Measurements from ENCODE around the gene CTPS2. TPM values are rescaled to one million over a fixed set of nuclear protein-coding genes. Genes with fewer than 3 reads are reported as not detected.

Gene CTPS2
- polyA plus RNA-seq, 2 donors, result 3.7 to 8.0 TPM

DNA sequence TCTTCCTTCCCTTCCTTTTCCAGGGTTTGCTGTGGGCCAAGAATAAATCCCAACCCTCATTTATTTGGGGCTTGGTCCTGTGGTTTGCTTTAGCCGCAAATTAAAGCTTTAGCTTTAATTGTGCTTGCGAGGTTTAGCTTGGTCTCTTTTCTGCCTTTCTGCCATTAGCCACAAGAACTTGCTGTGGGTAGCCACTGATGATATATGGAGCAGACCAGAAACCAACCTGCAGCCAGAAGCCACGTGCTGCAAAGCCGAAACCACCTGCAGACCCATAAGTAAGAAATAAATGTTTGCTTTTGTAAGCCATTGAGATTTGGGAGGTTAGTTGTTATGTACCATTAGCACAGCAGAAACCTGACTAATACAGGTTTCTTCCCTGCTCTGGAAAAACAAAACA, 152.3 kb downstream of the CTPS2 start:
- H3K27ac ChIP-seq (ENCODE audit: low read depth in 2 of 2, low read length in 1 of 2), result no peak overlapping the region
- WGBS, 2 donors, result 85 to 90% methylated on average over 4 of the region's 4 CpGs
- H3K4me1 ChIP-seq (ENCODE audit: control insufficient read depth in 2 of 2, insufficient read depth in 2 of 2, low read length in 1 of 2), result no peaks in the 10 kb centered on the region
- H3K36me3 ChIP-seq (ENCODE audit: control insufficient read depth in 2 of 2, insufficient read depth in 2 of 2, low read length in 1 of 2), result no peaks in the 10 kb centered on the region
- peaks cover 0 to 4% of the 10 kb centered on the region in 2 donors for H3K9me3 ChIP-seq (ENCODE audit: control insufficient read depth in 2 of 2, insufficient read depth in 1 of 2, low read depth in 1 of 2, low read length in 1 of 2)
- no peak overlapping the region for H3K4me3 ChIP-seq (ENCODE audit: low read depth in 1 of 2, low read length in 2 of 2)
- H3K27me3 ChIP-seq (ENCODE audit: control insufficient read depth in 1 of 2, insufficient read depth in 2 of 2, low read length in 2 of 2), result peaks cover 0 to 2% of the 10 kb centered on the region in 2 donors

DNA sequence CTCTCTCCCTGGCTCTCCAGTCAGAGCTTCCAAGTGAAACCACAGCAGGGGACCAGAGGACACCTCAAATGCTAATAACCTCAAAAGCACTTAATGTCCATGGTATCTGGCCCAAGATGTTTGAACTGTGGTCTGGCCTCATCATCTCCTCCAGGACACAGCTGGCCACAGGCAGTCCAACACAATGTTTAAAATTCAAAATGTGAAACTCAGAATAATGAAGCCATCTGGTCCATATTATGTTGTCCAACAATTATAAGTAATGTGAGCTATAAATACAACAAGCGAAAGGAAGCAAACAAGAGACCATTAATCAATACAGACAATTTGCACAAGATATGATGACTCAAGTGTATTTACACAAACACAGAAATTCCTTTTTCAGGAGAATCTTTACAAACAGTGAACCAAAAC, 153.3 kb downstream of the CTPS2 start:
- 67 to 81% methylated on average over 1 of the region's 1 CpG for whole genome bisulfite sequencing, 2 donors
- Histone ChIP-seq H3K27ac (ENCODE audit: low read depth in 2 of 2, low read length in 1 of 2) (no peak overlapping the region), H3K4me3 (ENCODE audit: low read depth in 1 of 2, low read length in 2 of 2) (no peak overlapping the region), H3K36me3 (ENCODE audit: control insufficient read depth in 2 of 2, insufficient read depth in 2 of 2, low read length in 1 of 2) (no peaks in the 10 kb centered on the region), H3K9me3 (ENCODE audit: control insufficient read depth in 2 of 2, insufficient read depth in 1 of 2, low read depth in 1 of 2, low read length in 1 of 2) (peaks cover 0 to 4% of the 10 kb centered on the region in 2 donors), H3K27me3 (ENCODE audit: control insufficient read depth in 1 of 2, insufficient read depth in 2 of 2, low read length in 2 of 2) (peaks cover 0 to 2% of the 10 kb centered on the region in 2 donors), H3K4me1 (ENCODE audit: control insufficient read depth in 2 of 2, insufficient read depth in 2 of 2, low read length in 1 of 2) (no peaks in the 10 kb centered on the region)

DNA sequence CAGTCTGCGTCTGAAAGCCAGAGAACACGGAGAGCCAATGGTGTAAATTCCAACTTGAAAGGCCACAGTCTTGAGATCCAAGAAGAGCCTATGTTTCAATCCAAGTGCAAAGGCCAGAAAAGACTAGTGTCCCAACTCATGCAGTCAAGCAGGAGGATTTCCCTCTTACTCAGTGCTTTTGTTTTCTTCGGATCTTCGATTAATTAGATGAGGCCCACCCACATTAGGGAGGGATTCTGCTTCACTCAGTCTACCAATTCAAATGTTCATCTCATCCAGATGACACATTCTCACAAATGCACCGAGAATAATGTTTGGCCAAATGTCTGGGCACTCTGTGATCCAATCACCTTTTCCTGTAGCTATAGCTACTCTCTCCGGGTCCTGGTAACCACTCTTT, 154.0 kb downstream of the CTPS2 start:
- Histone ChIP-seq H3K27ac (ENCODE audit: low read depth in 2 of 2, low read length in 1 of 2) (no peak overlapping the region), H3K27me3 (ENCODE audit: control insufficient read depth in 1 of 2, insufficient read depth in 2 of 2, low read length in 2 of 2) (peaks cover 0 to 2% of the 10 kb centered on the region in 2 donors), H3K36me3 (ENCODE audit: control insufficient read depth in 2 of 2, insufficient read depth in 2 of 2, low read length in 1 of 2) (no peaks in the 10 kb centered on the region), H3K4me1 (ENCODE audit: control insufficient read depth in 2 of 2, insufficient read depth in 2 of 2, low read length in 1 of 2) (no peaks in the 10 kb centered on the region), H3K9me3 (ENCODE audit: control insufficient read depth in 2 of 2, insufficient read depth in 1 of 2, low read depth in 1 of 2, low read length in 1 of 2) (peaks cover 0 to 4% of the 10 kb centered on the region in 2 donors), H3K4me3 (ENCODE audit: low read depth in 1 of 2, low read length in 2 of 2) (no peak overlapping the region)
- WGBS, 2 donors, result 78 to 81% methylated on average over 6 of the region's 6 CpGs

DNA sequence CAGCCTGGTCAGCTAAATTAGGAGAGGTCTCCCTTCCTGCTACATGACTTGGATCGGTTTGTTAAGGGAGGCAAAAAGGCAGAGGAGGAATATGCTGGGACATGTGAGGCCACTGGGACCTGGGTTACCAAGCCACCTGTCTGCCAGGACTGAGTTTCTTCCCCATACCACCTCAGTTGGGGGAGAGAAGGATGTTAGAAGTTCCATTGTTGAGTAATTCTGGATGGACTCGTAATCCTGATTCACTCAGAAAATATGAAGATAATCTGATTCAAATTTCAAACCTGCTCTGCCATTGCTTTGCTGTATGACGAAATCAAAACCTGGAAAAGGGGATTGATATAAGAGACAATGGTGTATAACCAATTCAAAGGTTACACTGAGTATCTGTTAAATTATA, 159.9 kb downstream of the CTPS2 start:
- H3K4me3 ChIP-seq (ENCODE audit: low read depth in 1 of 2, low read length in 2 of 2), result no peak overlapping the region
- no peaks in the 10 kb centered on the region for H3K4me1 ChIP-seq (ENCODE audit: control insufficient read depth in 2 of 2, insufficient read depth in 2 of 2, low read length in 1 of 2)
- H3K27ac ChIP-seq (ENCODE audit: low read depth in 2 of 2, low read length in 1 of 2), result no peak overlapping the region
- no peaks in the 10 kb centered on the region for H3K9me3 ChIP-seq (ENCODE audit: control insufficient read depth in 2 of 2, insufficient read depth in 1 of 2, low read depth in 1 of 2, low read length in 1 of 2)
- no peaks in the 10 kb centered on the region for H3K36me3 ChIP-seq (ENCODE audit: control insufficient read depth in 2 of 2, insufficient read depth in 2 of 2, low read length in 1 of 2)
- no peaks in the 10 kb centered on the region for H3K27me3 ChIP-seq (ENCODE audit: control insufficient read depth in 1 of 2, insufficient read depth in 2 of 2, low read length in 2 of 2)
- WGBS, 2 donors, result 77 to 80% methylated on average over 3 of the region's 3 CpGs

DNA sequence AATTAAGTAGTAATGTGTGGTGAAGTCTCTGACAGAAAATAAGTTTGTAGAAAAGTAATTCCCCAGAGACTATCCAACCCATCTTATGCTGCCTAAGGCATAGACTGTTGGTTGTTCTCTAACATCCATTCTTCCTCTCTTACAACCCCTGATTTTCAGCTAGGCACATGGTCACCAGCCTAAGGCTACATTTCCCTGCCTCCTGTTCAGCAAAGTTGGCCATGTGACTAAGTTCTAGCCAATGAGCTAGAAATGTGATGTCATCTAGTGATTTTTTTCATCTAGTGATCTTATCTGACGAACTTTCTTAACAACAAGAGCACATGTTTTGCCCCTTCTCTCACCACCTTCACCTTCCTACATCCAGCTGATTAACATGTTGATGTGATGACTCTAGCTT, 164.8 kb downstream of the CTPS2 start:
- Histone ChIP-seq H3K9me3 (ENCODE audit: control insufficient read depth in 2 of 2, insufficient read depth in 1 of 2, low read depth in 1 of 2, low read length in 1 of 2) (no peaks in the 10 kb centered on the region), H3K4me3 (ENCODE audit: low read depth in 1 of 2, low read length in 2 of 2) (no peak overlapping the region), H3K27ac (ENCODE audit: low read depth in 2 of 2, low read length in 1 of 2) (no peak overlapping the region), H3K27me3 (ENCODE audit: control insufficient read depth in 1 of 2, insufficient read depth in 2 of 2, low read length in 2 of 2) (no peaks in the 10 kb centered on the region), H3K36me3 (ENCODE audit: control insufficient read depth in 2 of 2, insufficient read depth in 2 of 2, low read length in 1 of 2) (no peaks in the 10 kb centered on the region), H3K4me1 (ENCODE audit: control insufficient read depth in 2 of 2, insufficient read depth in 2 of 2, low read length in 1 of 2) (no peaks in the 10 kb centered on the region)
- WGBS, 2 donors, result 77 to 80% methylated on average over 1 of the region's 1 CpG

DNA sequence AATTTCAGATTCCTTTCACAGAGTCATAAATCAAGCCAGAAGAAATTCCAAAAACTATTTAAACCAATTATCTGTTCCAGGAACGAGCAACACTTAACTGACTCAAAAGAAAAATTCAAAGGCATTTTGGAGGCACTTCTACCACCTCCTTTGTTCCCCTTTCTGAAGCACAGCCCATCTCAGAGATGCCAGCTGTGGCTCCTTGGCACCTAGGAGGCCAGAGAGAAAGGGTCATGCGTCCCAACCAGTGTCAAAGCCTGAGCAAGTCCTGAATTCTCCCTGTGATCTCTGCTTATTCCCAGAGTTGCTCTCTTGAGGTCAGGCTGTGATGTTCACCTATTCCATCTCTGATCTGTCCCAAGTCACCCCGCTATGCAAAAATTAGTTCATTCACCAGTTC, 167.5 kb downstream of the CTPS2 start:
- Histone ChIP-seq H3K4me3 (ENCODE audit: low read depth in 1 of 2, low read length in 2 of 2) (no peak overlapping the region), H3K9me3 (ENCODE audit: control insufficient read depth in 2 of 2, insufficient read depth in 1 of 2, low read depth in 1 of 2, low read length in 1 of 2) (no peaks in the 10 kb centered on the region), H3K27ac (ENCODE audit: low read depth in 2 of 2, low read length in 1 of 2) (no peak overlapping the region), H3K27me3 (ENCODE audit: control insufficient read depth in 1 of 2, insufficient read depth in 2 of 2, low read length in 2 of 2) (no peaks in the 10 kb centered on the region), H3K4me1 (ENCODE audit: control insufficient read depth in 2 of 2, insufficient read depth in 2 of 2, low read length in 1 of 2) (no peaks in the 10 kb centered on the region), H3K36me3 (ENCODE audit: control insufficient read depth in 2 of 2, insufficient read depth in 2 of 2, low read length in 1 of 2) (no peaks in the 10 kb centered on the region)
- WGBS, 2 donors, result 78 to 90% methylated on average over 3 of the region's 3 CpGs

Other genes with a start within 250 kb of the CTPS2 start
- gene S100G, start 62.5 kb downstream of the CTPS2 start, polyA plus RNA-seq, result not detected
- 10 to 100 TPM; 11.0 to 15.3 TPM for gene SYAP1, start 6.9 kb upstream of the CTPS2 start, polyA plus RNA-seq
- 1 to 10 TPM; 4.2 to 7.3 TPM for gene TXLNG, start 73.8 kb upstream of the CTPS2 start, polyA plus RNA-seq
- 10 to 100 TPM; 72.0 to 87.0 TPM for gene RBBP7, start 157.7 kb upstream of the CTPS2 start, polyA plus RNA-seq
- gene REPS2, start 234.0 kb upstream of the CTPS2 start, polyA plus RNA-seq, result 1 to 10 TPM in 1 of 2 donors, under 1 TPM in 1; 0.51 to 1.3 TPM

Measured in esophagus (tissue), 2 donors.